Hepatocyte (in vitro differentiated cells): Measurements from ENCODE around the gene CARD19. TPM values are rescaled to one million over a fixed set of nuclear protein-coding genes. Genes with fewer than 3 reads are reported as not detected.

ENCODE experiments used
- DNase-seq: peaks from one replicate; pipeline ENCODE4 v3.0.0-alpha.2; 2016; ENCODE audit warnings: low spot score
- H2AFZ ChIP-seq: fragments of 200-600 bp; sonication (generic); 2 replicates; pipeline ENCODE4 v1.6.0; 2016; ENCODE audit warnings: antibody characterized with exemption, mild to moderate bottlenecking
- H3K27ac ChIP-seq: fragments of 200-600 bp; sonication (generic); 2 replicates; pipeline ENCODE4 v1.5.1; 2016; ENCODE audit warnings: mild to moderate bottlenecking
- H3K27me3 ChIP-seq: fragments of 200-600 bp; sonication (generic); 2 replicates; pipeline ENCODE4 v1.6.1; 2016
- H3K36me3 ChIP-seq: fragments of 200-600 bp; sonication (generic); replicated peaks from 2 replicates; pipeline ENCODE4 v1.5.1; 2016; ENCODE audit warnings: low read depth; ENCODE audit not compliant: insufficient read depth
- H3K4me1 ChIP-seq: fragments of 200-600 bp; sonication (generic); 2 replicates; pipeline ENCODE4 v1.5.1; 2016; ENCODE audit warnings: mild to moderate bottlenecking, moderate library complexity; ENCODE audit not compliant: insufficient read depth
- H3K4me2 ChIP-seq: fragments of 200-600 bp; sonication (generic); 2 replicates; pipeline ENCODE4 v1.6.0; 2016
- H3K4me3 ChIP-seq: fragments of 200-600 bp; sonication (generic); 2 replicates; pipeline ENCODE4 v1.5.1; 2016; ENCODE audit warnings: mild to moderate bottlenecking
- H3K79me2 ChIP-seq: fragments of 200-600 bp; sonication (generic); 2 replicates; pipeline ENCODE4 v1.6.0; 2017; ENCODE audit warnings: mild to moderate bottlenecking
- H3K9me2 ChIP-seq: fragments of 200-600 bp; sonication (generic); replicated peaks from 2 replicates; pipeline ENCODE4 v1.6.0; 2017; ENCODE audit warnings: mild to moderate bottlenecking; ENCODE audit not compliant: insufficient read depth
- H3K9me3 ChIP-seq: fragments of 200-600 bp; sonication (generic); 2 replicates; pipeline ENCODE4 v1.5.1; 2016; ENCODE audit warnings: low read depth, mild to moderate bottlenecking
- H4K20me1 ChIP-seq: fragments of 200-600 bp; sonication (generic); 2 replicates; pipeline ENCODE4 v1.6.0; 2016; ENCODE audit warnings: mild to moderate bottlenecking; ENCODE audit not compliant: insufficient read depth, poor library complexity, severe bottlenecking
- EZH2 ChIP-seq: fragments of 200-600 bp; sonication (generic); IDR thresholded peaks from 2 replicates; pipeline ENCODE4 v1.6.1; 2016; ENCODE audit warnings: antibody characterized with exemption, mild to moderate bottlenecking, borderline replicate concordance
- EZH2phosphoT487 ChIP-seq: fragments of 200-600 bp; sonication (generic); IDR thresholded peaks from one replicate; pipeline ENCODE4 v1.6.1; 2018; ENCODE audit warnings: antibody characterized with exemption, mild to moderate bottlenecking, low read depth, moderate library complexity; ENCODE audit not compliant: unreplicated experiment, severe bottlenecking
- WGBS: methylation state at CpG from one replicate; pipeline ENCODE4 v1.1.6; 2016; ENCODE audit warnings: low lambda C conversion rate; ENCODE audit errors: missing lambda C conversion rate; 5-methylcytosine and 5-hydroxymethylcytosine counted together
- polyA plus RNA-seq: library from polyadenylated mRNA; unstranded; fragments of >200 nt; fragmentation: Nextera tagmentation; extraction: Ambion mirVana; gene quantifications from 2 replicates; pipeline ENCODE4 v1.2.1, GENCODE V29; 2016
- total RNA-seq: library from RNA; depleted of rRNA; stranded (reverse); fragments of >200 nt; gene quantifications from 2 replicates; pipeline ENCODE4 v1.2.3, GENCODE V29; 2014
- TF ChIP-seq, protein P1 (sequence below): fragments of 200-600 bp; sonication (generic); IDR thresholded peaks from 2 replicates; pipeline ENCODE4 v1.5.1; 2016; ENCODE audit warnings: antibody characterized with exemption, mild to moderate bottlenecking; ENCODE audit not compliant: poor library complexity

Gene CARD19
- total and polyA plus RNA-seq, 2 experiments from 2014 or later, result 51.3 to 72.1 TPM

DNA sequence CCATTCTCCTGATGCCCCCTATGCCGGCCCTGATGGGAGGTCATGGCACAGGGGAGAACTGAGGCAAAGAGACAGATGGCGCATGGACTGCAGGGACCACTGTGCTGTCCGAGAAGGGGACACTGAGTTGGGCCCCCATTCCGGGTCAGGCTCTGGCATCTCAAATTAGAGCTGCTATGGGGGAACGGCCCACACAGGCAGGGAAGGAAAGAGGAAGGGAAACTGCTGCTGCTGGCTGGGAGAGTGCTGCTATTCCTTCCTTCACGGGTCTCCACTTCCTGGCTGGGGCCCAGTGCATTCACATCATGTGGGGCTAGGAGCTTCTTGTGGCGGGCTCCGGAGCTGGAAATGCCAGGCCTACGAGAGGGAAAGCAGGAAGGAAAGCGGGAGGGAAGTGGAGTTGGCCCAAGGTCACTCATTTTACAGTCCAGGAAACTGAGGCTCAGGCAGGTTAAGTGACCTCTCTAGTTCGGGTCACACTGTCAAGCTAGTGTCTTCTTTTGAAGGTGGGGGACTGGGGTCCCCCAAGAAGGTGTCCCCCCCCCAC is 1.3 kb upstream of the CARD19 start:
- H3K4me3 ChIP-seq, result no peak overlapping the region
- 81% methylated on average over 11 of the region's 11 CpGs for WGBS
- H3K36me3 ChIP-seq, result no peaks in the 10 kb centered on the region
- peak overlapping the region; percentile 93 for H3K27ac ChIP-seq
- no peaks in the 10 kb centered on the region for H3K9me2 ChIP-seq
- no peaks in the 10 kb centered on the region for H3K9me3 ChIP-seq
- H3K4me1 ChIP-seq, result peaks cover 34% of the 10 kb centered on the region
- peak overlapping the region; percentile 64 for H3K4me2 ChIP-seq
- no peak for DNase-seq
- TF ChIP-seq, protein P1, sequence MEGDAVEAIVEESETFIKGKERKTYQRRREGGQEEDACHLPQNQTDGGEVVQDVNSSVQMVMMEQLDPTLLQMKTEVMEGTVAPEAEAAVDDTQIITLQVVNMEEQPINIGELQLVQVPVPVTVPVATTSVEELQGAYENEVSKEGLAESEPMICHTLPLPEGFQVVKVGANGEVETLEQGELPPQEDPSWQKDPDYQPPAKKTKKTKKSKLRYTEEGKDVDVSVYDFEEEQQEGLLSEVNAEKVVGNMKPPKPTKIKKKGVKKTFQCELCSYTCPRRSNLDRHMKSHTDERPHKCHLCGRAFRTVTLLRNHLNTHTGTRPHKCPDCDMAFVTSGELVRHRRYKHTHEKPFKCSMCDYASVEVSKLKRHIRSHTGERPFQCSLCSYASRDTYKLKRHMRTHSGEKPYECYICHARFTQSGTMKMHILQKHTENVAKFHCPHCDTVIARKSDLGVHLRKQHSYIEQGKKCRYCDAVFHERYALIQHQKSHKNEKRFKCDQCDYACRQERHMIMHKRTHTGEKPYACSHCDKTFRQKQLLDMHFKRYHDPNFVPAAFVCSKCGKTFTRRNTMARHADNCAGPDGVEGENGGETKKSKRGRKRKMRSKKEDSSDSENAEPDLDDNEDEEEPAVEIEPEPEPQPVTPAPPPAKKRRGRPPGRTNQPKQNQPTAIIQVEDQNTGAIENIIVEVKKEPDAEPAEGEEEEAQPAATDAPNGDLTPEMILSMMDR, result no peak
- TF ChIP-seq EZH2phosphoT487, result no peak
- no peak for TF ChIP-seq EZH2
- H3K79me2 ChIP-seq, result peaks cover 34% of the 10 kb centered on the region
- no peaks in the 10 kb centered on the region for H3K27me3 ChIP-seq
- no peaks in the 10 kb centered on the region for H4K20me1 ChIP-seq
- H2AFZ ChIP-seq, result no peak overlapping the region

DNA sequence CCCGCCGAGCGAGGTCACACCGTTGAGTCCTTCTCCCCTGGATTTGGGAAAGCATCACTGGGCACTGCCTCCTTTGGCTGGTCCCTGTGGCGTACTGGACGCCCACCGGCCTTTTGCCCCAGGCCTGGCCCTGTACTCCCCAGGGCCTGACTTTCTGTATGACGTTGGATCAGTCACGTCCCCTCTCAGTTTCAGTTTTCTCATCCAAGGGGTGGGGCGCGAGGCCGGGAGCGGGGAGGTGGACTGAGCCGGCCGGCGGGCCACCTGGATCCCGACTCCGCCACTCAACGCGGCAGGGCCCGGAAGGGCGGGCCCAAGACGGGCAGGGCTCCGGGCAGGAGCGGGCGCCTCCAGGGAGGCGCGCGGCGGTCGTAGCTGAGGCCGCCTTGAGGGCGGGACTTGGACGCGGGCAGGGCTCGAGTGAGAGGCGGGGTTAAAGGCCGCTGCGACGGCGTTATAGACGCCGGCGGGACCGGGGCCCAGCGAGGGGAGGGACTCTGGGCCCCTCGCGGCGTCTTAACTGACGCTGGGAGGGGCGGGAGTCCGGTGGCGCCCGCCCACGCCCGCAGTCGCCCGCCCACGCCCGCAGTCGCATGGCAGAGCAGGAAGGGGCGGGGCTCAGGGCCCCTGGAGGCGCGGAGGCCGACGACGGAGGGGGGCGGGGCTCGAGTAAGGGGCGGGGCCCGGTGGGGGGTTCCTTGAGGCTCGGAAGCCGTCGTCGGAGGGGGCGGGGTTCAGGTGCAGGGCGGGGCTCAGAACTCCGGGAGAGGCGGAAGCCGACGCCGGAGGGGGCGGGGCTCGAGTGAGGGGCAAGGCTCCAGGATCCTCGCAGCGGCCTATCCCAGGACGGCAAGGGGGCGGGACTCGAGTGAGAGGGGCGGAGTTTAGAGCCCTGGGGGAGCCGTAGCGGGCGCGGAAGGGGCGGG is 549 bp upstream of the CARD19 start:
- peak; percentile 100 for DNase-seq
- 9% methylated on average over 48 of the region's 95 CpGs for WGBS
- no peak overlapping the region for H3K4me3 ChIP-seq
- peak overlapping the region; percentile 64 for H3K4me2 ChIP-seq
- peaks cover 34% of the 10 kb centered on the region for H3K4me1 ChIP-seq
- H3K36me3 ChIP-seq, result no peaks in the 10 kb centered on the region
- H3K27me3 ChIP-seq, result no peaks in the 10 kb centered on the region
- no peaks in the 10 kb centered on the region for H3K9me2 ChIP-seq
- peaks cover 41% of the 10 kb centered on the region for H3K79me2 ChIP-seq
- peak overlapping the region; percentile 93 for H3K27ac ChIP-seq
- H4K20me1 ChIP-seq, result no peaks in the 10 kb centered on the region
- TF ChIP-seq EZH2 (no peak), EZH2phosphoT487 (no peak)
- TF ChIP-seq, protein P1, result no peak
- H2AFZ ChIP-seq, result no peak overlapping the region
- no peaks in the 10 kb centered on the region for H3K9me3 ChIP-seq

DNA sequence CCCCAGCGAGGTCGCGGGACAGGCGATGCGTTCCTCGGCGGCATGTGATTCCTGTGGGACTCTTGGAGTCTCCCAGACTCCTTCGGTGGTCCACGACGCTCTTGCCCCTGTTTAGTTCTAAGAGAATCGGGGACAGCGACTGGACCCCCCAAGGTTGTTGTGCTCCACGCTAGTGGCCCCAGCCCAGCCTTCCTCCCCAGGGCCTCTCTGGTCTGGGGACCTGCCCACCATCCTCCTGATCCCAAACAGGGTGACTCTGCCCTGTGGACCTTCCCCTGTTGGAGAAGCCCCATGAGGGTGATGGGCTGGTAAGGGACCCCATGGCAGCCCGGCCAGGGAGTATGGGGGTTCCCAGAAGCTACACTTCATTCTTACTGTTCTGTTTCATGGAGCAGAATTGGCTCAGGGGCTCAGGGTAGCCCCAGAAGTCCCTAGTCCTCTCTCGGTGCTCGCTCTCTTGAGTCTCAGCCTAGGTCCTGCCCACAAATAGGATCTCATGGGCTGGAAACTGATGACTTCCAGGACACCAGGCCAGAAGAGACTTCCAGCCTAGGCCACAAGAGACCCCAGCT is 880 bp downstream of the CARD19 start:
- H3K36me3 ChIP-seq, result no peaks in the 10 kb centered on the region
- WGBS, result 28% methylated on average over 16 of the region's 16 CpGs
- peak overlapping the region; percentile 81 for H3K4me3 ChIP-seq
- TF ChIP-seq EZH2phosphoT487 (no peak), EZH2 (no peak)
- TF ChIP-seq, protein P1, result no peak
- H3K4me2 ChIP-seq, result peak overlapping the region; percentile 99
- no peaks in the 10 kb centered on the region for H4K20me1 ChIP-seq
- peaks cover 54% of the 10 kb centered on the region for H3K79me2 ChIP-seq
- peaks cover 34% of the 10 kb centered on the region for H3K4me1 ChIP-seq
- peak overlapping the region; percentile 66 for H2AFZ ChIP-seq
- peak overlapping the region; percentile 85 for H3K27ac ChIP-seq
- no peaks in the 10 kb centered on the region for H3K9me2 ChIP-seq
- H3K27me3 ChIP-seq, result no peaks in the 10 kb centered on the region
- H3K9me3 ChIP-seq, result no peaks in the 10 kb centered on the region
- no peak for DNase-seq
